GM12891 (cell line): ENCODE data around the gene TRRAP.

Experiments used
- POLR2A ChIP-seq: IDR thresholded peaks from 2 replicates; pipeline ENCODE4 v1.6.1; 2011; ENCODE audit warnings: low read depth, low read length, control low read depth
- POLR2AphosphoS5 ChIP-seq: IDR thresholded peaks from 2 replicates; pipeline ENCODE4 v1.6.1; 2011; ENCODE audit warnings: low read depth, low read length, control low read depth
- POU2F2 ChIP-seq: IDR thresholded peaks from 2 replicates; pipeline ENCODE4 v1.6.1; 2011; ENCODE audit warnings: low read depth, mild to moderate bottlenecking, control low read depth, low read length, moderate library complexity
- SPI1 ChIP-seq: IDR thresholded peaks from 2 replicates; pipeline ENCODE4 v1.6.1; 2011; ENCODE audit warnings: low read depth, low read length, control low read depth

DNA sequence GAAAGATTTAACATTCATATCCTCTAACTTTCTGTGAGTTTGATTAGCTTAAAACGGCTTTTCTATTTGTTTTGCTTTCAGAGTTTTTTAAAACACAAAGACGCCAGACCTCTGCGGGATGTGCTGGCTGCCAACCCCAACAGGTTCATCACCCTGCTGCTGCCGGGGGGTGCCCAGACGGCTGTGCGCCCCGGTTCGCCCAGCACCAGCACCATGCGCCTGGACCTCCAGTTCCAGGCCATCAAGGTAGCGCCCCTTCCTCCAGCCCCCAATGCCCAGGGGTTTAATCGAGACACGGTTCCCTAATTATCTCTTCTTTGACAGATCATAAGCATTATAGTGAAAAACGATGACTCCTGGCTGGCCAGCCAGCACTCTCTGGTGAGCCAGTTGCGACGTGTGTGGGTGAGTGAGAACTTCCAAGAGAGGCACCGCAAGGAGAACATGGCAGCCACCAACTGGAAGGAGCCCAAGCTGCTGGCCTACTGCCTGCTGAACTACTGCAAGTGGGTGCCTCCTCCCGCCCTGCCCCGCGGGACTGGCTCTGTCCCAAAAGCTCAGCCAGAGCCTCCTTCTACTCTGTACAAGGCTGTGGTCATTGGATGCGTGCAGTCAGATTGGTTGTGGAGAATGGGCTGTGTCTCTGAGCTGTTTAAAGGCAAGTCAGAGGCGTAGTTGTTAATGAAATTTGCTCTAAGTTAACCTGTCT lies 71.2 kb downstream of the TRRAP start:
- no peak for TF ChIP-seq POLR2A
- TF ChIP-seq POLR2AphosphoS5, result no peak
- TF ChIP-seq POU2F2, result no peak
- no peak for TF ChIP-seq SPI1
